Measurements from ENCODE around the gene SLC22A16. TPM values are rescaled to one million over a fixed set of nuclear protein-coding genes. Genes with fewer than 3 reads are reported as not detected.

SLC22A16 gene
- under 1 TPM in 2 of 4 donors, not detected in 2; 0.15 to 0.16 TPM for polyA plus RNA-seq
- long read RNA-seq, donor 1: 0 reads
- long read RNA-seq, donor 2: 0 reads
- long read RNA-seq, donor 3: 0 reads
- long read RNA-seq, donor 4: 0 reads
- long read RNA-seq, donor 5: 0 reads
- long read RNA-seq, donor 6: 0 reads
- long read RNA-seq, donor 7: 0 reads
- long read RNA-seq, donor 8: 0 reads
- long read RNA-seq, donor 9: 0 reads
- long read RNA-seq, donor 10: 0 reads

- no peak within 1 kb of the TSS for H3K27ac ChIP-seq (ENCODE audit: low read depth in 1 of 3, low read length in 2 of 3)
- peak in 1 of 2 donors; percentile 35 for DNase-seq
- FAIRE-seq: no peak
- H3K4me3 ChIP-seq (ENCODE audit: low read depth in 1 of 3, low read length in 3 of 3): peak within 1 kb of the TSS in 2 of 3 donors; percentile 25 to 29
- H3K4me1 ChIP-seq (ENCODE audit: control insufficient read depth in 3 of 3, insufficient read depth in 2 of 3, low read depth in 1 of 3, low read length in 2 of 3): peaks cover 0 to 2% (median 0%) of the 10 kb centered on the region in 3 donors
- no peaks in the 10 kb centered on the region for H3K36me3 ChIP-seq (ENCODE audit: control insufficient read depth in 3 of 3, insufficient read depth in 2 of 3, low read depth in 1 of 3, low read length in 3 of 3)
- peaks cover 0 to 2% of the 10 kb centered on the region in 2 donors for H3K9me3 ChIP-seq (ENCODE audit: control insufficient read depth in 2 of 2, insufficient read depth in 1 of 2, low read depth in 1 of 2, low read length in 1 of 2)
- H3K27me3 ChIP-seq (ENCODE audit: control insufficient read depth in 3 of 3, insufficient read depth in 3 of 3, low read length in 3 of 3): peaks cover 4 to 22% (median 11%) of the 10 kb centered on the region in 3 donors
- WGBS, 3 donors: 2 to 6% (median 3%) methylated on average over 57 to 84 of the region's 85 CpGs
Measured at GRCh38 chr6:110476046-110476849, at the start of gene SLC22A16. Gene SLC22A16 (minus strand): TSS chr6:110476613. CDS start chr6:110476574, 39 bp downstream.

- WGBS, 3 donors: 65 to 80% (median 71%) methylated on average over 4 of the region's 4 CpGs
- H3K36me3 ChIP-seq (ENCODE audit: control insufficient read depth in 3 of 3, insufficient read depth in 2 of 3, low read depth in 1 of 3, low read length in 3 of 3): no peaks in the 10 kb centered on the region
- no peak overlapping the region for H3K4me3 ChIP-seq (ENCODE audit: low read depth in 1 of 3, low read length in 3 of 3)
- peaks cover 0 to 2% (median 0%) of the 10 kb centered on the region in 3 donors for H3K27me3 ChIP-seq (ENCODE audit: control insufficient read depth in 3 of 3, insufficient read depth in 3 of 3, low read length in 3 of 3)
- no peak overlapping the region for H3K27ac ChIP-seq (ENCODE audit: low read depth in 1 of 3, low read length in 2 of 3)
- FAIRE-seq (no peak), DNase-seq (no peak)
- H3K9me3 ChIP-seq (ENCODE audit: control insufficient read depth in 2 of 2, insufficient read depth in 1 of 2, low read depth in 1 of 2, low read length in 1 of 2): no peaks in the 10 kb centered on the region
- peaks cover 0 to 12% (median 0%) of the 10 kb centered on the region in 3 donors for H3K4me1 ChIP-seq (ENCODE audit: control insufficient read depth in 3 of 3, insufficient read depth in 2 of 3, low read depth in 1 of 3, low read length in 2 of 3)
Measured at GRCh38 chr6:110525001-110525400, 48.6 kb upstream of the SLC22A16 start.

DNA sequence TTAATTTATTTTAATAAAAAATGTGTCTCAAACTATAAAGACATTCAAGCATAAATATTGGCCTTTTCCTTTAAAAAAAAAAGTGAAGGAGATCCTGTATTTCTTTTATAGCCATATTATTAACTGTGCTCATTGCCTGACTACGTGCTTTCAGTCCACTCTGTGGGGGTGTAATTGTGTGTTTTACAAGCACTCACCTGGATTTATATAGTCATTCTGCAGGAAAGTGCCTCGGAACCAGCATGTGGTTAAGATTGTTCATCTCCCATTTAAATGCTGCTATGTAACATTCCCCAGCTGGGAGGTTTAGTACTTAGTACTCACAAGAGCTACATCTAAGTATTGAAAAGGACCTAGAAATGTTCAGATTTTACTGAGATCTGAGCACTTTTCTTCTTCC lies 47.9 kb upstream of the SLC22A16 start:
- H3K4me3 ChIP-seq (ENCODE audit: low read depth in 1 of 3, low read length in 3 of 3): no peak overlapping the region
- peaks cover 0 to 2% (median 0%) of the 10 kb centered on the region in 3 donors for H3K27me3 ChIP-seq (ENCODE audit: control insufficient read depth in 3 of 3, insufficient read depth in 3 of 3, low read length in 3 of 3)
- FAIRE-seq: no peak
- WGBS, 3 donors: 37 to 47% (median 40%) methylated on average over 2 of the region's 2 CpGs
- DNase-seq: no peak
- peaks cover 0 to 14% (median 0%) of the 10 kb centered on the region in 3 donors for H3K4me1 ChIP-seq (ENCODE audit: control insufficient read depth in 3 of 3, insufficient read depth in 2 of 3, low read depth in 1 of 3, low read length in 2 of 3)
- no peak overlapping the region for H3K27ac ChIP-seq (ENCODE audit: low read depth in 1 of 3, low read length in 2 of 3)
- no peaks in the 10 kb centered on the region for H3K9me3 ChIP-seq (ENCODE audit: control insufficient read depth in 2 of 2, insufficient read depth in 1 of 2, low read depth in 1 of 2, low read length in 1 of 2)
- no peaks in the 10 kb centered on the region for H3K36me3 ChIP-seq (ENCODE audit: control insufficient read depth in 3 of 3, insufficient read depth in 2 of 3, low read depth in 1 of 3, low read length in 3 of 3)

DNA sequence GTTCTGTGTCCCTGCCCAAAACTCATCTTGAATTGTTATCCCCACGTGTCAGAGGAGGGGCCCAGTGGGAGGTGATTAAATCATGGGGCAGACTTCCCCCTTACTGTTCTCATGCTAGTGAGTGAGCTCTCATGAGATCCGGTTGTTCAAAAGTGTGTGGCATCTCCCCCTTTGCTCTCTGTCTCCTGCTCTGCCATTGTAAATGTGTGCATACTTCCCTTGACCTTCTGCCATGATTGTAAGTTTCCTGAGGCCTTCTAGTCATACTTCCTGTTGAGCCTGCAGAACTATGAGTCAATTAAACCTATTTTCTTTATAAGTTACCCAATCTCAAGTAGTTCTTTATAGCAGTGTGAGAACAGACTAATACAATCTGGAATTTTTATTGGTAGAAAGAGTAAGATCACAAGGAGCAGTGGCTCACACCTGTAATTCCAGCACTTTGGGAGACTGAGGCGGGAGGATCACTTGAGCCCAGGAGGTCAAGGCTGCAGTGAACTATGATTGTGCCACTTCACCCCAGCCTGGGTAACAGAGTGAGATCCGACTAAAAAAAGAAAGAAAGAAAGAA lies 47.1 kb upstream of the SLC22A16 start:
- Histone ChIP-seq H3K4me3 (ENCODE audit: low read depth in 1 of 3, low read length in 3 of 3) (no peak overlapping the region), H3K9me3 (ENCODE audit: control insufficient read depth in 2 of 2, insufficient read depth in 1 of 2, low read depth in 1 of 2, low read length in 1 of 2) (no peaks in the 10 kb centered on the region), H3K4me1 (ENCODE audit: control insufficient read depth in 3 of 3, insufficient read depth in 2 of 3, low read depth in 1 of 3, low read length in 2 of 3) (peaks cover 0 to 14% (median 0%) of the 10 kb centered on the region in 3 donors), H3K27me3 (ENCODE audit: control insufficient read depth in 3 of 3, insufficient read depth in 3 of 3, low read length in 3 of 3) (peaks cover 0 to 2% (median 0%) of the 10 kb centered on the region in 3 donors), H3K36me3 (ENCODE audit: control insufficient read depth in 3 of 3, insufficient read depth in 2 of 3, low read depth in 1 of 3, low read length in 3 of 3) (no peaks in the 10 kb centered on the region), H3K27ac (ENCODE audit: low read depth in 1 of 3, low read length in 2 of 3) (no peak overlapping the region)
- FAIRE-seq: no peak
- DNase-seq: no peak
- WGBS, 3 donors: 77 to 86% (median 83%) methylated on average over 4 of the region's 4 CpGs

DNA sequence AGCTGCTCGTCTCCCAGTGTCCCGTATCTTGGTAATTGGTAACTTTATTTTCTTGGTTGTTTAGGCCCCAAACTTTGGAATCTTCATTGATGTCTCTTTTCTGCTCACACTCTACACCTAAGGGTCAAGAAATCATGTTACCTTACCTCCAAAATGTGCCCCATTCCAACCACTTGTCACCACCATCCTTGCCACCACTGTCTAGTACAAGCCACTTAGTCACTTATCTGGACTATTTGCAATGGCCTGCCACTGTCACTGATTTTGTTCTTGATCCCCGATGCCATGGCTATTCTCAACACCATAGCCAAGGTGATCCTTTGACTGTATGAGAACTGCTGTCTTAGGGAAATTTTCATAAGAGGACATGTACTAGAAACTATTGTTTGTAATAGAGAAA lies 46.0 kb upstream of the SLC22A16 start:
- FAIRE-seq (no peak), DNase-seq (no peak)
- peaks cover 0 to 4% (median 0%) of the 10 kb centered on the region in 3 donors for H3K27me3 ChIP-seq (ENCODE audit: control insufficient read depth in 3 of 3, insufficient read depth in 3 of 3, low read length in 3 of 3)
- H3K9me3 ChIP-seq (ENCODE audit: control insufficient read depth in 2 of 2, insufficient read depth in 1 of 2, low read depth in 1 of 2, low read length in 1 of 2): no peaks in the 10 kb centered on the region
- 79 to 95% (median 95%) methylated on average over 3 of the region's 3 CpGs for WGBS, 3 donors
- peaks cover 0 to 14% (median 0%) of the 10 kb centered on the region in 3 donors for H3K4me1 ChIP-seq (ENCODE audit: control insufficient read depth in 3 of 3, insufficient read depth in 2 of 3, low read depth in 1 of 3, low read length in 2 of 3)
- H3K27ac ChIP-seq (ENCODE audit: low read depth in 1 of 3, low read length in 2 of 3): no peak overlapping the region
- H3K4me3 ChIP-seq (ENCODE audit: low read depth in 1 of 3, low read length in 3 of 3): no peak overlapping the region
- no peaks in the 10 kb centered on the region for H3K36me3 ChIP-seq (ENCODE audit: control insufficient read depth in 3 of 3, insufficient read depth in 2 of 3, low read depth in 1 of 3, low read length in 3 of 3)

- H3K27ac ChIP-seq (ENCODE audit: low read depth in 1 of 3, low read length in 2 of 3): peak overlapping the region in 1 of 3 donors; percentile 59
- no peaks in the 10 kb centered on the region for H3K36me3 ChIP-seq (ENCODE audit: control insufficient read depth in 3 of 3, insufficient read depth in 2 of 3, low read depth in 1 of 3, low read length in 3 of 3)
- H3K4me3 ChIP-seq (ENCODE audit: low read depth in 1 of 3, low read length in 3 of 3): no peak overlapping the region
- no peak for DNase-seq
- peaks cover 0 to 18% (median 0%) of the 10 kb centered on the region in 3 donors for H3K4me1 ChIP-seq (ENCODE audit: control insufficient read depth in 3 of 3, insufficient read depth in 2 of 3, low read depth in 1 of 3, low read length in 2 of 3)
- H3K9me3 ChIP-seq (ENCODE audit: control insufficient read depth in 2 of 2, insufficient read depth in 1 of 2, low read depth in 1 of 2, low read length in 1 of 2): no peaks in the 10 kb centered on the region
- 72 to 80% (median 79%) methylated on average over 17 of the region's 17 CpGs for WGBS, 3 donors
- FAIRE-seq: no peak
- peaks cover 0 to 4% (median 0%) of the 10 kb centered on the region in 3 donors for H3K27me3 ChIP-seq (ENCODE audit: control insufficient read depth in 3 of 3, insufficient read depth in 3 of 3, low read length in 3 of 3)
Measured at GRCh38 chr6:110520992-110521543, 44.7 kb upstream of the SLC22A16 start.

- Histone ChIP-seq H3K27me3 (ENCODE audit: control insufficient read depth in 3 of 3, insufficient read depth in 3 of 3, low read length in 3 of 3) (peaks cover 0 to 4% (median 0%) of the 10 kb centered on the region in 3 donors), H3K9me3 (ENCODE audit: control insufficient read depth in 2 of 2, insufficient read depth in 1 of 2, low read depth in 1 of 2, low read length in 1 of 2) (no peaks in the 10 kb centered on the region), H3K36me3 (ENCODE audit: control insufficient read depth in 3 of 3, insufficient read depth in 2 of 3, low read depth in 1 of 3, low read length in 3 of 3) (no peaks in the 10 kb centered on the region), H3K27ac (ENCODE audit: low read depth in 1 of 3, low read length in 2 of 3) (peak overlapping the region in 1 of 3 donors; percentile 59), H3K4me3 (ENCODE audit: low read depth in 1 of 3, low read length in 3 of 3) (no peak overlapping the region), H3K4me1 (ENCODE audit: control insufficient read depth in 3 of 3, insufficient read depth in 2 of 3, low read depth in 1 of 3, low read length in 2 of 3) (peaks cover 0 to 18% (median 0%) of the 10 kb centered on the region in 3 donors)
- WGBS, 3 donors: 14 to 51% (median 28%) methylated on average over 12 of the region's 12 CpGs
- FAIRE-seq: no peak
- peak; percentile 31 to 80 for DNase-seq
Measured at GRCh38 chr6:110520209-110520965, 44.0 kb upstream of the SLC22A16 start.
